COLO668 (cell line): ENCODE measurements around the gene MEIKIN.
"Not testable (repeated sequence)": the region's sequence is repeated elsewhere in the genome, so short reads cannot be mapped to it uniquely, and the experiment has no call there.

Experiments used
- DNase-seq: peaks from one replicate; lab custom pipeline; 2025; ENCODE audit not compliant: unreplicated experiment; lab: John Stamatoyannopoulos, UW

The MEIKIN gene

DNA sequence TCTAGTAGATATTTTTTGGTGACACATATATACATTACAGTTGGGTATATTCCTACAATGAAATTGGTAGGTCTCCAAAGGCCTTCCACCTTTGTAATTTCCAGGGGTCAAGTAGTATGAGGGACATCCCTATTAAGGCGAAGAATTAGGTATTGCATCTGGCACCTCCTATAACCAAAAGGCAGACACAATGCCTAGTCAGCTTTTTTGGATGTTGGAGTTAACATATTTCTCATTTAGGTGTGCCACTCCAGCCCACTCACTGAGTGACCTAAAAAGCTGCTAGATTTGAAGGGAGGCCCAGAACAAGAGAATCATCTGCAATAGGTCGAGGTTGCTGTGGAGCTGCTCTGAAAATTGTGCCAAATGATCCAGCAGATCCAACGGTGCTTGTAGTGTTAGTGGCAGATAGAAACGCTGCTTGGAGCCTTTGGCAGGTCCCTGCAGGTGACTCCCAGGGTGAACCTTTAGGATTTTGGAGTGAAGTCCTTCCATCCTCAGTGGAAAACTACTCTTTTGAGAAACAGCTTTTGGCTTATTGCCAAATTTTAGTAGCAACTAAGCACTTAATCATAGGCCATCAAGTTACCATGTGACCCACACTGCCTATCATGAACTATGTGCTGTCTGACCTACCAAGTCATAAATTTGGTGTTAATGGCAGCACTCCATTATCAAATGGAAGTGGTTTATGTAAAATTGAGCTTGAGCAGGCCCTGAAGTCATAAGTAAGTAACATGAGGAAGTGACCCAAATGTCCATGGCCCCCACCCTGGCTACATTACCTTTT, 132.9 kb downstream of the MEIKIN start:
- no peak for DNase-seq

DNA sequence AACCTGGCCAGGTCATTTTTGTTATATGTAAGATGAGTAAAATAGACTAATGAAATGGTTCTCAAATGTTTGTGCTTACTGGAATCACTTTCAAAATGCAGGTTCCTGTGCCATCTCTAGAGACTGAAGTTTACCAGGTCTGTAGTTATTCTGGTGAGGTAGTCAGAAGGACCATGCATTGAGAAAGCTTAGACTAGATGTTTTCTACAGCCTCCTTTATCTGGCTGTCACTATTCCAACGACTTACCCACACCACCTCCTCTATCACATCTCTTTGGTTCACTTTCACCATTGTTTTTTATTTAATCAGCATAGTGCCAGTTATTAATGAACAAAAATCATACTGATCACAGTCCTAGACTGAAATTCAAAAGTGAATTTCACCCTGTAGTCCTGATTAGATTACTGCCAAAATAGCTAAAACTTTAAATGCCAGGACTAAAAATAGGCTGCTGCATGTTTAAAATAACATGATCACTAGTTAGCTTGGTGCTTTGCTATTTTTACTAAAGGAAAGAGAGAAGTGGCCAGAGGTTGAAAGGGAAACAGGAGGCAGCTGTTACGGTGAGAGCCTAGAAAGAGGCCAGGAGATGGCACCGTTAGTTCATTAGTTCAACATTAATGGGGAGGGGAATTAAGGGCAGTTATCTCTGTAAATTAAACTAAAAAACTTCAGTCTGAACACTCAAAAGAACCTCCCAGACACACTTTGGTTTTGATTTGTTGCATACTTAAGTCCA, 134.8 kb downstream of the MEIKIN start:
- no peak for DNase-seq

DNA sequence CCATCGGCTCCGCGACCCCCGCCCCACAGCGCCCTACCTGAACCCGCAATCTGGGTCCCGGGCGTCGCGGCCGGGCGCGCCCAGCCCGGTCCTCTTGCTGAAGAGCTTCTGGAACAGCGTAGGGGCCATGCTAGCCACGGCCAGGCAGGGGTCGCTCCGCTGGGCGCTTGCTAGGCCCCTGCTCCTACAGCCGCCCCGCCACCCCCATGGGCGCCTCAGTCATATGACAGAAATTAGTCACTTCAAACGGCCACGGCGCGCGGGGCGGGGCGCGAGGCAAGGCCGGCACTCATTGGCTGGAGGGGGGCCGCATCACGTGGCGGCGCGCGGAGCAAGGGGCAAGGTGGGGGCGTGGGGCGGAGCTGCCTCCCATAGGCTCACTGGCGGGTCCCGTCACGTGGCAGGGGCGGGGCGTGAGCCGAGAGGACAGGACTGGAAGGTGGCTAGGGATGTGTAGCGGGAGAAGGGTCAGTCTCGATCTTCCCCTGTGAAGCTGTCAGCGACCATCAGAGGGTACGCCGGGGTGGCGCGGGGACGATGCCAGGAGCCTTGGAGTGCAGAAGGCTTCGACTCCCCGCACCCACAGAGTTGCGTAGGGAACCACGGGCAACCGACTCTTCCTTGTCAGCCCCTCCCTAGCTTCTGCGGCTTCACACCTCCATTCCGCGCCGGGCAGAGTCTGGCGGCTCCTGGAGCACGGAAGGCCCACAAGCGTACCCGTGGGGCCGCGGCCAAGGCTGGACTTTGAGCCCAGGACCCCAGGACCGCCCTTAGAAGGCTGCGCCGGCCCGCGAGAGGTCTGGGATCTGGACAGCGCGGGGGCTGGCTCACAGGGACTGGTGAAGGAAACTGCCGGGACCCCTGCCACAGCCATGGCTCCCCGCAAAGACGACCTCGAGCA, 148.4 kb downstream of the MEIKIN start, which contains the start of gene FNIP1:
Gene FNIP1, minus strand, starts transcription at position 225 of the 901 bp plus-strand sequence. Its CDS starts 96 bp downstream, at position 129.
- DNase-seq, result peak; percentile 96

DNA sequence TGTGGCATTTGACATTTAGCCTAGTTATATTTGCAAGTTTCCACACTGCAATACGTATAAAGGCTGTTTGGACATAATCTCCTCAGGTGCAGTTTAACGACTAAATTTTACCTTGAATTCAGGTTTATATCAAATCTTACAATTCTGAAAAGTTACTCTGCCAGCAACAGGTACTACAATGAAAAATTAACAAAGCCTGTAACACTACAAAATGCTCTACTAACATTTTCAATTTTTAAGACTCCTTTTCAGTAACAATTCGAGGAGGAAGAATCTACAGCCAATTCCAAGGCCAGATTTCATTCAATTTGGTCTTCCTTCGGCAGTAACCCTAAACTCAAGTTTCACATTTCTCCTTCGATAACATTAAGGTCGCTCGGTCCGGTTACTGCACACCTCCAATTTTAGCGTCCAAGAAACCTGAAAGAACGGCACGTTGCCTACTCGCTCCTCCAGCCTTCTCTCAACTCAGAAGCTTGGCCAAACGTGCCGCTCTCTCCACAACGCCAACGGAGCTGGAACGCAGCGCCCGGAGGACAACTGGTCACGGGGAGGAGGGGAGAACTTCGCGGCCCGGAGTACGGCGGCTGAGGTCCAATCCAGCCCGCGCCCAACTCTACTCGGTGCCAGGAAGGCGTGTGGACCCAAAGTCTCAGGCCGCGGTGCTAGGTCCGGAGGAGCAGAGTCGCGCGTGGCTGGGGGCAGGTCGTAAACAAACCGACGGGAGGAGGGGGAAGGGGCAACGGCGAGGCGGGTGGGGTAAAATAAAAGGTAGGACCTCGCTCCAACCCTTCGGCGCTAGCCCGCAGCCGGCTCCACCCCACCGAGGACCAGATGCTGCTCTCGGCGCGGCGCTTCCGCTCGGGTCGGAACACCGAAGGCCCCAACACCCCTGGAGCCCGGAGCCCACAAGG, 149.3 kb downstream of the MEIKIN start:
- peak; percentile 38 for DNase-seq

DNA sequence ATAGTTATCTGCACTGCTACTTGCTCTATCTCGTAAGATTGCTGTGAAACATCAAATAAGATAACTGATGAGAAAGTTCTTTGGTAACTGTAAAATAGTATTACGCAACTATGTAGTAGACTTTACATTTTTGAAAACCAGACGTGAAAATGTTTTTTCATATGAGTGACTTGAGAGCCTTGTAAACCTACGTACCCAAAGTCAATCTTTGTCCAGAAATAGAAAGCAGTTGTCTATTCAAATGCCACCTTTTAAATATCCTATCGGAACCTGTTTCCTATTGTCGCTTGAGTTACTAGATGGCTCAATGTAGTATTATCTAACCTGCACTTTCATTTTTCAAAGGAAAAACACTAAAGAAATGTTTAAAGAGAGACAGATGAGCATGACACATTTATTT, 150.2 kb downstream of the MEIKIN start:
- no peak for DNase-seq

DNA sequence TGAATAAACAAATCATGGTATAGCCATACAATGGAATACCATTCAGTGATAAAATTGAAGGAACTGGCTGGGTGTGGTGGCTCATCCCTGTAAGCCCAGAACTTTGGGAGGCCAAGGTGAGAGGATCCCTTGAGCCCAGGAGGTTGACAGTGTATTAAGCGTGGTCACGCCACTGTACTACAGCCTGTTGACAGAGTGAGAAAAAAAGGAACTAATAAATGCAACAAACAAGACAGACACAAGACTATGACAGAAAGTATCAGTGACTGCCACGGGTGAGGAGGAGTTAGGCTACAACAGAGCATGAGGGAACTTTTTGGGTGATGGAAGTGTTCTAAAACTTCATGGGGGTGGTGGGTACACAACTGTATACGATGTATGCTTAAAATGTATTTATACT, 150.9 kb downstream of the MEIKIN start:
- no peak for DNase-seq

DNA sequence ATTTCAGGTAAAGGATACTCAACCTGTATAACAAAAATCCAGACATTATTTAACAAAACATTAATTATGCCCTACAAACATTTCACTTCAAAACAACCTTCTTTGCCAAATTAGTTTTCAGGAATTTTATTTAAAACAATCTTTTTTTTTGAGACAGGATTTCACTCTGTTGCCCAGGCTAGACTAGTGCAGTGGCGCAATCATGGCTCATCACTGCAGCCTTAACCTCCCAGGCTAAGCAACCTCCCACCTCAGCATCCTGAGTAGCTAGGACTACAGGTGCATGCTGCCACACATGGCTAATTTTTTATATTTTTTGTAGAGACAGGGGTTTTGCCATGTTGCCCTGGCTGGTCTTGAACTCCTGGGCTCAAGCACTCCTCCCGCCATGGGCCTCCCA, 152.6 kb downstream of the MEIKIN start:
- DNase-seq, result no peak

DNA sequence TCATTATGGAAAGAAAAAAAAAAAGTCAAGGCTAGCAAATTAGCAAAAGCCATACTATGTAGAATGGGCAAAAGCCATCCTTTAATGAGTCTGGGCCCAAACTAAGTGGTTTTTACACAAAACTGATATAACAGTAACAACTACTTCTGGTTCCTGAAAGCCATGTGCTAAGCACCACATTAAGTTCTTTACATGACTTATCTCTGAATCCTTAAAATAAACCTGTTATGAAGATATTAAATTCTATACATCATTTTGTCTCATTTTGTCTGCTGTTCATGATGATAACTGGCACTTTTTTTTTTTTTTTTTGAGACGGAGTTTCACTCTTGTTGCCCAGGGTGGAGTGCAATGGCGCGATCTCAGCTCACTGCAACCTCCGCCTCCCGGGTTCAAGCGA, 153.6 kb downstream of the MEIKIN start:
- DNase-seq, result no peak

DNA sequence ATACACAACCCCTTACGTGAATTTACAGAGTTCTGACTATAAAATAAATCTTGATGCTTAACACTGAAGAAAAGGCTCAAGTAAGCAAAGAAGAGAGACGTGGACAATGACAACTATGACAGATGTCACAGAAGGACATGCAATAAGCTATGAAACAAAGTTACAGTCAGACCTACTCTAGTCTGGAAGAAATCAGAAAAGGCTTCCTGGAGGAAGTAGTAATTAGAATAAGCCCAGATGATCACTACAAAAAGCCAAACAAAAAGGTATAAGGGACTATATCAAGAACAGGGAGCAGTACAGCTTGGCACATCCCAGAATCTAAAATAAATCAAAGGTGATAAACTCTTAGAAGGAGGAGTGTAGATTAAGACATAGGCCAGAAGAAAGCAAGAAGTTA, 154.9 kb downstream of the MEIKIN start:
- DNase-seq, result no peak

DNA sequence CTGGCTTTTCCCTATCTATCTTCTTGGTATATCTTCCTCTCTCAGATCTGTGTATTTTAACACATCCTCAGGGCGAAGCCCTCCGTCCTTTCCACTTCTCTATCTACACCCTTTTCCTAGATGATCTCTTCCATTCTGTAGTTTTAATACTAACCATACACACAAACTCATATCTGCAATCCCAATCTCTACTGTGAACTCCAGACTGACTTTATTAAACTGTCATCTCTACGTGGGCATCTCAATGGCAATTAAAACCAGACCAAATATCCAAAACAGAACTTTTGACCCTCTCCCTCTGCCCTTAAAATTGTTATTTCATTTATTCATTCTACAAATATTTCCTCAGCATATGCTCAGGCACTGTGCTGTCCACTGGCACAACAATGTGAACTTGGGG, 155.7 kb downstream of the MEIKIN start:
- DNase-seq, result no peak

DNA sequence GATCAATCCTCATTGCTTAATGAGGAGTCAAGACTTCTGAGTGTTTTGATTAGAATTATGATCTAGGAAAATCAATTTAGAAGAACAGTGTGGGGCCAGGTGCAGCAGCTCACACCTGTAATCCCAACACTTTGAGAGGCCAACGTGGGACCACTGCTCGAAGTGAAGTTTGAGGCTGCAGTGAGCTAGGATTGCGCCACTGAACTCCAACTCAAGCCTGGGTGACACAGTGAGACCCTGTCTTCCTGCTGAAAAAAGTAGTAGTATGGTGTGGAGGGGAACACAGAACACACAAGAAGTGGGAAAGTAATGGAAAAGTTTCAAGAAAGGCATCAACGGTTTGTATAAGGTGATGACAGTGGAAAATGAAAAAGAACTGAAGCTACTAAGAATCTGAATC, 157.7 kb downstream of the MEIKIN start:
- no peak for DNase-seq

DNA sequence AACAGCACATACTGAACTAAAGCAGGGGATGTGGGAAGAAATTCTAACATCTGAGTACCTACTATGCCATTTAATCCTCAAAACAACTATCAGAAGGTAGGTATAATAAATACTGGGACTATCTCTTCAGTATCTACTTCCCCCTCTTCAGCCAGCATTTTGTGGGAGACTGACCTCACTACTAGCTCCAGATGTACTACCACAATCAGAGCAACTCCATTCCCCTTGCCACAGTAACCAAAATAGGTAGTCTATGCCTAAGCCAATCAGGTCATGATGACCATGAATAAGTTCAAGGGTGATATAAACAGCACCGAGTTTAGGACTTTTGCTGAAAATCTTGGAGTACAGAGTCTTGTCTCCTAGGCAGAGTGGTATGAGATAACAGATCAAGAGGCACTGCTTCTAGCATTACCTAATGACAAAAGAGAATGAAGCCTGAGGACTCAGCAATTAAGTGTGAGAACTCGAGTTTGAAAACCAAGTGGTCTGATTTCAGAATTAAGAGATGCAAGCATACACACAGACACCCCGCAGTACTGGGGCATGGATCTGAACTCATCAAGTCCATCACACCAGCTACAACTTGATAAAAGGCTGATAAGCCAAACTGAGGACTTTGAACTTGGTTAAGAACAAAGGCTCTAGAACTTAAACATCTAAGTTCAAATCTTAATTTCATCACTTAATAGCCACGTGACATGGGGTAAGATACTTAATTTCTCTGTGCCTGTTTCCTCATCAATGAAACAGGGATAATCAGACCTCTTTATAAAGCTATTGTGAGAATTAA, 158.4 kb downstream of the MEIKIN start:
- no peak for DNase-seq

DNA sequence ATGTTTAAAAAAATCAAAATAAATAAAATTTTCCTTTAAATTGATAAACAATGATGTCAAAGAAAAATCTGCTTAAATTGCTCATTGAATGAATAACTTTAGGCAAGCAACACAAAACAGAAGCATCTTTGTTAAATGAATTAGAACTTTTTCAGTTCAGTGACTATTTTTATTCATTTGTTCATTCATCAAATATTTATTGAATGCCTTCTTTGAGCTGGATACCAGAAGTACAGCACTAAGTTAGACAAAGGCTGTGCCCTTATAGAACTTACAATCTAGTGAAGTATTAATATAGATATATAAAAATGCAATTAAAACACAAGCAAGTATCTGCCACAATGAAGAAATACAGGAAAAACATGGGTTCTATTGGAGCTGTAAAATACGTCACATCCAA, 159.4 kb downstream of the MEIKIN start:
- DNase-seq, result no peak

DNA sequence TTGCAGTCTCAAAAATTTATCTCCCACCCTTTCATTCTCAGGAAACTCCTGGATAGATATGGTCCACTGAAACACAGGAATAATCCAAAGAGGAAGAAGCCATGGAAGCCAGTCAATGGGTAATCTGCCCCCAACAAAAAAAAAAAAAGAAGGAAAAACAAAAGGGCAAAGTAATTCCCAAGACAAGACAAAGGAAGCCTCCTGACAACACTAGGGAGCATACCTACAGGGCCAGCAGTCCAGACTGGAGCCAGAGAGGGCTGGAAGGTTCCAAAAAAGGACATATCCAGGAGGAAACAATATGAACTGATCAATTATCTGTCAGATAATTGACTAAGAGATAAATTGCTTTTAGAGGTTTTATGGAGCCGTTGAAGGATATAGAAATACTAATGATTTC, 161.6 kb downstream of the MEIKIN start:
- no peak for DNase-seq

DNA sequence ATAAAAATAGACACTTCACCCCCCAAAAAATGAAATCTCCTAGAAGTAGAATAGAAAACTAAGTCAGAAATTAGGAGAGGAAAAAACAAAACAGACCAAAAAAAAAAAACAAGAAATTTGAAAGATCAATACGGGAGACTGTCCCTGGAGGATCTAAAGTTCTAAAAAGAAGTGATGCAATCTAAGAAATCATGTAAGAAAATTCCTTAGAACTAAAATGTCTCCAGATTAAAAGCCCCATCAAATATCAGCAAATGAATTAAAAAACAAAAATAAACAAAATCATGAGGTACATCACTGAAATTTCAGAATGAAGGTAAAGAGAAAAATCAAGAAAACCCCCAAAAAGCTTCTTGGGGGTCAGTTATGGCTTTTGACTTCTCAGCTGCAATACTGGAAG, 162.1 kb downstream of the MEIKIN start:
- no peak for DNase-seq

DNA sequence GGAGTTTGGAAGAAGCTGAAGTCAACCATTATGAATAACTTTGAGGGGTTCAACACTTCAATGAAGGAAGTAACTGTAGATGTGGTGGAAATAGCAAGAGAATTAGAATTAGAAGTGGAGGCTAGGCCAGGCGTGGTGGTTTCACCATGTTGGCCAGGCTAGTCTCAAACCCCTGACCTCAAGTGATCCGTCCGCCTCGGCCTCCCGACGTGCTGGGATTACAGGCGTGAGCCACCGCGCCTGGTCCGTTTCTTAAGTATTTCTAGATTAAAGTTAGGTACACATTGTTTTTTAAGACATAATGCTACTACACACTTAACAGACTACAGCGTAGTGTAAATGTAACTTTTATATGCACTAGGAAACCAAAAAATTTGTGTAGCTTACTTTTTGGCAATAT, 162.7 kb downstream of the MEIKIN start:
- DNase-seq, result no peak

DNA sequence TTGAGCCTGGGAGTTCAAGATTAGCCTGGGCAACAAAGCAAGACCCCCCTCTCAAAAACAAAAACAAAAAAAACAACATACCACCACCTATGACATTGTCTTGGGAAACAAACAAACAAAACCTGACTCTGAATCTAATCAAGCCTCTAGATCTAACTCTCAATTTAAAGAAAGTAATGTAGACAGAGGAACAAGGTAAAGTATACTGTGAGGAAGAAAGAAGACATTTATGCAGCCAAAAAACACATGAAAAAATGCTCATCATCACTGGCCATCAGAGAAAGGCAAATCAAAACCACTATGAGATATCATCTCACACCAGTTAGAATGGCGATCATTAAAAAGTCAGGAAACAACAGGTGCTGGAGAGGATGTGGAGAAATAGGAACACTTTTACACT, 167.3 kb downstream of the MEIKIN start:
- DNase-seq, result not testable (repeated sequence)

DNA sequence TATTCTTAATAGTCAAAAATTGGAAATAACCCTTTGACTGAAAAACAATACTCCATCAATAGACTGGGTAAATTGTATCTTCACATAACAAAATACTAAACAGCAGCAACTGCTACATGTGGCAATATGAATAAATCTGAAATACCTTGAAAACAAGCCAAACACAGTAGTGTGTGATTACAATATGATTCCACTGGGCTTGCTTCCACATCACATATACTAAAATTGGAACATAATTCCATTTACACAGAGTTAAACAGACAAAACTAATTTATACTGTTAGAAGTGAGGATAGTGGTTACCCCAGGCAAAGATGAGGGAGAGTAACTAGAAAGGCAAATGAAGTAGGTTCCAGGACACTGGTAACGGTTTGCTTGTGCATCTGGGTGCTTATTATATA, 169.0 kb downstream of the MEIKIN start:
- DNase-seq, result no peak

DNA sequence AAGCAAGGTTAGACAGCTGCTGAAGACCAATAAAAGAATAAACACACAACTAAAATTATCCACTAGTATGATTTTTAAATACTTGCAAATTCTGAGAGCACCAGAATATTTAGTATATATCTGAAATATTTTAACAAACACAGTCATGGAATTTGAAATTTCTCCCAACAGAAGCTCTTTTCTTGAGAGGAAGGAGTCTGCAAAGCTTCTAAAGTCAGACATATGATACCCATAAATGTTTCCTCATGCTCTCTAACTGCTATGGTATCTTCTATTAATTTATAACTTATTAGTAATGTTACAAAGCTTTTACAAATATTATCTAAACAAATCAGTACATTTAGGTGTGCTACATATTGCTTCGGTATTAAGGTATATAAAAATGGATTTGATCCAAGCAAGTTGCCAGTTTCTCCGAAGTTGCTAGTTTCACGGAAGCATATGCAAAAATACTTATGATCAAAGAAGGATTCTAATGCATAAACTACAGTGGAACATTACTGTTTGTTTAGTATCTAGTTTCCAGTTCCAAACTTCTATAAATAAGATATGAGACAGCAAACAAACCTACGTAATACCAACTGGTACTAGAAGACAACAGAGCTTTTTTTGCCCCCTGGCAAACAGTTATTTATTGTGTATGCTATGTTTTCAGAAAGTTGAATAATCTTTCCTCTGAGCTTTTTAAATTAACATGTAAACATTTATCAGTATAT, 170.7 kb downstream of the MEIKIN start:
- no peak for DNase-seq
